GM19193 (cell line): ENCODE measurements around the gene TOLLIP.

Experiments used
- POLR2A ChIP-seq: IDR thresholded peaks from 4 replicates; pipeline ENCODE4 v1.6.1; 2011; ENCODE audit not compliant: insufficient read depth, insufficient read length; ENCODE audit errors: extremely low read depth

Gene TOLLIP

DNA sequence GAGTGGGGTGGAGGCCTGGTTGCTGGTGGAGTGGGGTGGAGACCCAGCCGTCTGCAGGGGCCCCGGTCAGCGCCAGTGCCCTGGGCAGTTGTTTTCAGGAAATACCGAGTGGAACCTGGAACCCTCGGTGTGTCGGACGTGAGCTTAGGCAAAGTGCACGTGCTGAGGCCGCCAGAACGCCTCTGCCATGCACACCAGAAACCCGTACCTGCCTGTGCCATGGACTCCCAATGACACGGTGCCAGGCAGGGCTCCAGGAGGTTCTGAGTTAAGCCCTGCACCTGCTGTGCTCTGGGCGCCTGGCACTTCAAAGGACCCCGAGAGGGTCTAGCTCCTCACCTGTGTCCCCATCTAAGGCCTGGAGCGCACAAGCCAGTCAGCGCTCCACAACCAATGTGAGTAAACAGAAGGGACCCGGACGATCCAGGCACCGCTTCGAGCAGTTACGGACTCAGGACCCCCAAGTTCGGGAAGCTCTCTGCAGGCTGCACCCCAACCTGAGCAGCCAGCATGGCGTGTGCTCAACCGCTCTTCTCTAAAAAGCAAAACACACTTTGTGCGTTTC lies 12.3 kb downstream of the TOLLIP start:
- no peak for TF ChIP-seq POLR2A

- TF ChIP-seq POLR2A, result no peak
Observed at GRCh38 chr11:1296287-1296686, 13.1 kb downstream of the TOLLIP start.

DNA sequence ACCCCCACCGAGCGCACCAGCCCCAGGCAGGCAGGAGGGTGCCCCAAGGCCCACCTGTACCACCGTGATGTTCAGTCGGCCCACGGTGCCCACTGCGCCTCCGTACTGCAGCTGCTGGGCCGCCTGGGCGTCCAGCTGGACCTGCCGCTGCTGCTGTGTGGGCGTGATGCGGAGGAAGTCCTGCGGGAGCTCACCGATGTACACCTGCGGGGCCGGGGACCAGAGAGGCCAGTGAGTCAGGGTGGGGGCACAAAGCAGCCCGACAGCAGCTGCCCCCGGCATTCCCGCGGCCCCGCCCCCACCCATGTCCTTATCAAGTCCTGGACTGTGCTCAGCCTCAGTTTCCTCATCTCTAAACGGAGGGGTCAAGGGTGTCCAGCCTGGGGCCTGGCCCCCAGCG lies 13.8 kb downstream of the TOLLIP start:
- no peak for TF ChIP-seq POLR2A

DNA sequence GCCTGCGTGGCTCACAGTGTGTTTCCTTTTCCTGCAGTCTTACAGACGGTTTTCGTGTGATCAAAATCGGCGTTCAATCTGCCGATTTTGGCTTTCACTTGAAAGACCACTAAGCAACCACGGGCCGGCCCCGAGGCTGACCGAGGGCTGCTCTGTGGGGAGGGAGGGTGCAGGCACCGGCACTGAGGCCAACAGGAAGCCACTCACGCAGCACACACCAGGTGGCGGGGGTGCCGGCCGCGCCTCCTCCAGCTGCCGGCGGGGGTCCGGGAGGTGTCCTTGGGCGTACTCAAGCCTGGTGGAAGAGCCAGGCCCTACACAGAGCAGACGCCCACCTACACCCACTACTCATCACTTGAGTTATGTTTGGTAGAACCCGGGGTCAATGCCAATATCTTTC lies 14.3 kb downstream of the TOLLIP start:
- TF ChIP-seq POLR2A, result no peak

GRCh38 chr11:1293619-1294015 lies 15.8 kb downstream of the TOLLIP start:
- TF ChIP-seq POLR2A, result no peak

DNA sequence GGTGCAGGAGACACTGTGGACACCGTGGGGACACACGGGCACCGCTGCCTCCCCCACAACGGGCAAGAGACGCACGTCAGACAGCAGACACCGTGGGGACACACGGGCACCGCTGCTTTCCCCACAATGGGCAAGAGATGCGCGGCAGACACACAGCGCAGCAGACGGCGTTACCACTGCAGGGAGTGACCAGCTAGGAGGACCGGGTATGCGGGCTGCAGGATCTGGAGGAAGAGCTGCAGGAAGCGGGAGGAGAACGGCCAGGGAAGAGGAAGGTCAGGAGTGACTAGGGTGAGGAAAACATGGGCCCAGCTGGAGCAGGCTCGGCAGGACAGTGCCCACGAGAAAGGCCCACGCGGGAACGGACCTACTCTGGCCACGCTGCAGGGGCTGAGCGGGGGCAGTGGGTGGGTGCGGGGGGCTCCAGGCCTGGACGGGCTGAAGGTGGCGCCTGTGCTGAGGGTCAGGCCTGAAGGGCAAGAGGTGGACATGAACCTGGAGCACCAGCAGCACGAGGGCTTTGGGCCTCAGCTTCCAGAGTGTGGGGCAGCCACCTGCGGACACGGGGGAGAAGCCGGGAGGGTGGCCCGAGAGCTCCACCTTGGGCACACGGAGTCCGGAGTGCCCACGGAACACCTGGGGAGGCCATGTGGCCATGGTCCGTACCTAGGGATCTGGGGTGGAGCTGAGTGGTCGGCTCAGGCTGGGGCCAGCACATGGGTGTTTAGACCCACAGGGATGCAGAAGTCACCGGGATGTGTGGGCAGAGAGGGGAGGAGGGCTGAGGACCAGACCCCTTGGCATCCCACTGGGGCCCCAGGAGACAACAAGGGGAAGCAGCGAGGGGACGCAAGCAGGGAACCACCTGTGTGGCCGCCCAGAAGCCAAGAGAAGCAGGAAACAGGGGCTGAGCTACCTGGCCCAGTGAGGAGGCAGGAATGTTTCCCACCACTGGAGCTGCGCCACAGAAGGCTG lies 16.5 kb downstream of the TOLLIP start:
- TF ChIP-seq POLR2A, result no peak

GRCh38 chr11:1292018-1292643 lies 17.3 kb downstream of the TOLLIP start:
- TF ChIP-seq POLR2A, result no peak

DNA sequence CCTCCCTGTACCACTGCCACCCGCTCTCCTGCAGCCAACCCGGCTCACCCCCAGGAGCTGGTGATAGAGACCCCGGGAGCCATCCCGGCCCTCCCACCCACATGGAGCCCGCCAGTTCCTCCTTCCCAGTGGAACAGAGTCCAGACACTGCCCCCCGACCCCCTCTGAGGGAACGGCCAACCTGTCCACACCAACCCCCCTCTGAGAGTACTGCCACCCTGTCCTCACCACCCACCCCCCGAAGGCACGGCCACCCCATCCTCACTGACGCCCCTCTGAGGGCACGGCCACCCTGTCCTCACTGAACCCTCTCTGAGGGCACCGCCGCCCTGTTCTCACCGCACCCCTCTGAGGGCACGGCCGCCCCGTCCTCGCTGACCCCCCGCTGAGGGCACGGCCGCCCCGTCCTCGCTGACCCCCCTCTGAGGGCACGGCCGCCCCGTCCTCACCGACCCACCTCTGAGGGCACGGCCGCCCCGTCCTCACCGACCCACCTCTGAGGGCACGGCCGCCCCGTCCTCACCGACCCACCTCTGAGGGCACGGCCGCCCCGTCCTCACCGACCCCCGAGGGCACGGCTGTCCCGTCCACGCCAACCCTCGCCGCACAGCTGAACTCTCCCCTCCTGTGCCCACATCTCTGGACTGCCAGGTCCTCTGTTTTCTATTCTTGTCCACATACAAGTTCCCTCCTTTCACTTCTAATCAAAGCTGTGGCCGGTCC lies 18.0 kb downstream of the TOLLIP start:
- no peak for TF ChIP-seq POLR2A

- no peak for TF ChIP-seq POLR2A
Observed at GRCh38 chr11:1290052-1291040, 19.1 kb downstream of the TOLLIP start.

- TF ChIP-seq POLR2A, result no peak
Observed at GRCh38 chr11:1289211-1289935, 20.1 kb downstream of the TOLLIP start.

GRCh38 chr11:1288426-1289151 lies 20.8 kb downstream of the TOLLIP start:
- no peak for TF ChIP-seq POLR2A

DNA sequence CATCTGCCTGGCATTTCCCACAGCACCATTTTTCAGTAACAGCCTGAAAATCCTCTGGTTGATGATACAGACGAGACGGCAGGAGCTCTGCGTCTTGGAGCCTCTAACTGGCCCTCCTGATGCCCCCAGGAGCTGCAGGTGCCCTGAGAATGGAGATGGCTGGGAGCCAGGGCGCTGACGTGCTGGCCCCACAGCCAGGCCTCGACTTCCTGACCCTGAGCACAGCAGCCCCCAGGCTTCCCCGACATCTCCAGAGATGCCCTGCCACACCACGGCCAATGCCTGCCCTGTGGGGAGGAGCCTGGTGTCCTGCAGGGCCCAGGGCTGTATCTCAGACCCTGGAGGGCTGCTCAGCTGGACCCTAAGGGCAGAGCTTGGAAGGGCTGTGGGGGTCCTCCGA lies 21.5 kb downstream of the TOLLIP start:
- TF ChIP-seq POLR2A, result no peak

DNA sequence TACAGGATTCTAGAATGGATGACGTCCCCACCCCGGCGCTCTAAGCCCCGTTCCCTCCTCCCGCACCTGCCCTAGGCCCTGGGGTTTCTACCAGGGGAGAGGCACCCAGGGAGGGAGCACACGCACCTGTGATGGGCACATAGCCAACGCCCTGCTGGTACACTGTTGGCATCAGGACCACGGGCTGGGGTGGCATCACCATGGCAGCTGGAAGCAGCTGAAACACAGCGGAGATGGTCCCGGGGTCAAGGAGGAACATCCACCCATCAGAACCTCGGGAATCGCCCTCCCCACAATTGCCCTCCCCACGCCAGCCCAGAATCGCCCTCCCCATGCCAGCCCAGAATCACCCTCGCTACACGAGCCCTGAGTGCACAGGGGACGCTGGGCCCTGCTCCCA lies 23.6 kb downstream of the TOLLIP start:
- TF ChIP-seq POLR2A, result no peak

- no peak for TF ChIP-seq POLR2A
Observed at GRCh38 chr11:1285316-1285744, 24.1 kb downstream of the TOLLIP start.
